HepG2 (cell line): ENCODE results near the gene IQCN. TPM values are rescaled to one million over a fixed set of nuclear protein-coding genes. Genes with fewer than 3 reads are reported as not detected.

Source experiments
- CENPX ChIP-seq: sonication (generic); formaldehyde crosslinking; IDR thresholded peaks from 2 replicates; pipeline ENCODE4 v1.9.0; 2021; ENCODE audit warnings: mild to moderate bottlenecking, missing genetic modification reagents, moderate library complexity
- DMAP1 ChIP-seq: IDR thresholded peaks from 2 replicates; pipeline ENCODE4 v1.6.1; 2016
- ELF4 ChIP-seq: sonication (generic); formaldehyde crosslinking; IDR thresholded peaks from 2 replicates; pipeline ENCODE4 v1.5.0; 2020; ENCODE audit warnings: missing genetic modification reagents, mild to moderate bottlenecking, moderate library complexity, borderline replicate concordance
- GPN1 ChIP-seq: sonication (generic); formaldehyde crosslinking; IDR thresholded peaks from 2 replicates; pipeline ENCODE4 v1.5.1; 2020; ENCODE audit warnings: missing genetic modification reagents, borderline replicate concordance
- JUN ChIP-seq: sonication (generic); formaldehyde crosslinking; IDR thresholded peaks from 2 replicates; pipeline ENCODE4 v1.4.0; 2020; ENCODE audit warnings: mild to moderate bottlenecking, missing genetic modification reagents
- RFXAP ChIP-seq: sonication (generic); formaldehyde crosslinking; IDR thresholded peaks from 2 replicates; pipeline ENCODE4 v1.4.0; 2020; ENCODE audit warnings: missing genetic modification reagents, borderline replicate concordance
- SAP130 ChIP-seq: IDR thresholded peaks from 2 replicates; pipeline ENCODE4 v1.6.1; 2016; ENCODE audit warnings: low read depth
- ZFAT ChIP-seq: sonication (generic); formaldehyde crosslinking; conservative IDR thresholded peaks from 2 replicates; pipeline ENCODE4 v1.8.1; 2023; ENCODE audit warnings: missing genetic modification reagents, inconsistent platforms
- ZNF17 ChIP-seq: sonication (generic); formaldehyde crosslinking; IDR thresholded peaks from 2 replicates; pipeline ENCODE4 v1.5.0; 2020; ENCODE audit warnings: mild to moderate bottlenecking, missing genetic modification reagents
- ZNF547 ChIP-seq: sonication (generic); formaldehyde crosslinking; IDR thresholded peaks from 2 replicates; pipeline ENCODE4 v1.5.1; 2020; ENCODE audit warnings: mild to moderate bottlenecking, missing genetic modification reagents
- ZNF556 ChIP-seq: sonication (generic); formaldehyde crosslinking; IDR thresholded peaks from 2 replicates; pipeline ENCODE4 v1.4.0; 2020; ENCODE audit warnings: mild to moderate bottlenecking, missing genetic modification reagents, borderline replicate concordance
- ZNF570 ChIP-seq: sonication (generic); formaldehyde crosslinking; IDR thresholded peaks from 2 replicates; pipeline ENCODE4 v1.4.0; 2020; ENCODE audit warnings: mild to moderate bottlenecking, missing genetic modification reagents, borderline replicate concordance
- ZNF724P ChIP-seq: sonication (generic); formaldehyde crosslinking; IDR thresholded peaks from 2 replicates; pipeline ENCODE4 v1.8.0; 2022; ENCODE audit warnings: missing genetic modification reagents, borderline replicate concordance
- polyA plus RNA-seq, 8 experiments: library from polyadenylated mRNA; depleted of rRNA in 3 of 8; stranded (reverse) in 7 of 8; unstranded in 1 of 8; fragments of >200 nt; fragmentation: Illumina TruSeq in 4 of 8; extraction: Trizol in 4 of 8; gene quantifications; 2 replicates each; pipeline versions ENCODE4 v1.2.1 to v1.2.3, GENCODE V29; 2011 to 2016; ENCODE audit warnings: low read depth in 4 of 8, missing spikeins in 1 of 8, mixed read lengths in 1 of 8; ENCODE audit not compliant: insufficient read depth in 1 of 8
- total RNA-seq, 5 experiments: library from RNA; depleted of rRNA; stranded (reverse); fragments of >200 nt; fragmentation: Illumina TruSeq; extraction: Trizol; gene quantifications; 2 replicates each; pipeline ENCODE4 v1.2.3, GENCODE V29; 2016; ENCODE audit warnings: low read depth in 1 of 5
- TF ChIP-seq, protein P1 (sequence below), 2 experiments: sonication (generic) in 1 of 2; formaldehyde crosslinking in 1 of 2; IDR thresholded peaks; 2 replicates each; pipeline versions ENCODE4 v1.4.0 to v1.6.1; 2016 to 2020; ENCODE audit warnings: borderline replicate concordance in 1 of 2, low read depth in 1 of 2, mild to moderate bottlenecking in 1 of 2, missing genetic modification reagents in 1 of 2
- TF ChIP-seq, protein P2 (sequence below): sonication (generic); formaldehyde crosslinking; IDR thresholded peaks from 2 replicates; pipeline ENCODE4 v1.9.0; 2022; ENCODE audit warnings: low read depth, missing genetic modification reagents
- TF ChIP-seq, protein P3 (sequence below): sonication (generic); formaldehyde crosslinking; IDR thresholded peaks from 2 replicates; pipeline ENCODE4 v1.5.0; 2020; ENCODE audit warnings: mild to moderate bottlenecking, low read depth, missing genetic modification reagents, borderline replicate concordance
- TF ChIP-seq, protein P4 (sequence below): sonication (generic); formaldehyde crosslinking; IDR thresholded peaks from 2 replicates; pipeline ENCODE4 v1.4.0; 2020; ENCODE audit warnings: missing genetic modification reagents, low read depth, mild to moderate bottlenecking, borderline replicate concordance
- TF ChIP-seq, protein P5 (sequence below): sonication (generic); formaldehyde crosslinking; conservative IDR thresholded peaks from 2 replicates; pipeline ENCODE4 v1.8.0; 2022; ENCODE audit warnings: missing genetic modification reagents

Gene IQCN
- total and polyA plus RNA-seq, 2 of the 13 experiments (the other 11 are each of a cell fraction or from before 2014, with no cell fraction given): 0.04 to 0.18 TPM

DNA sequence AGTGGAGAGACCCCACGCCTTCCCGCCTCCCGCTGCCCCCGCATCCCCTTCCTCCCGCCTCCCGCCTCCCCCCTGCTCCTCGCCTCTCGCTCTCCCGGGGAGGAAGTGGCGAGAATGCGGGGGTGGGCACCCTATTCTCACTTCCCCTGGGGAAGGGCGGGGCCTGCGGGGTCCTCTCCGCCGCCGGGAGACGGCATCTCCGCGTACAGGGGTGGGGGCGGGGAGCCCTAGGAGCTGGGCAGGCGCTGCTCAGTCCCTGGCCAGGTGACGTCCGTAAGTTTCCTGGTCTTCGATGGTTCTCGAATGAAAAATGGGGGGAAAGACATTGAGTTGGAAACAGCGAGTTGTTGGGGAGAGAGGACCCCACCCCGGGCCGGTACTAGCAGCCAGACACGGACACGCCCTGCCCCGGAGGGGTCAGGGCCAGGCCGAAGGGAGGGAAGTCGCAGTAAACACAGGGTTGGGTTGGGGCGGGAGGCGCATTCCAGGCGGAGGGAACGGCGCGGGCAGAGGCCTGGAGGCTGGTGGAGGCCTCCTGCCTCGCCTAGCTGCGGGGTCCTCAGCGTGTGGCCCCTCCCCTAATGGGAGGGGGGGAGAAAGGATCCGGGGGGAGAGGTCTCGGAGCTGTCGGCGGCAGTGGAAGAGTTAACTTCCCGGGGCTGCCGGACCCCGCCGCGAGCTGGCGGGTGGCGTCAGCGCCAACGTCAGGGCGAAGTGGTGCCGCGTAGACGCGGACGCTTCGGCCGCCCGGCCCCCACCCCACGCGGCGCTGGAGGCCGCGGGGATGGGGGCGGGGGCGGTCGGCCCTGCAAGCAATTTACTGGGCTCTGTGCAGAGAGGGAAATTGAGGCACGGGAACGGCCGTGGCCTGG, 17.6 kb upstream of the IQCN start (continued):
- TF ChIP-seq, protein P1, sequence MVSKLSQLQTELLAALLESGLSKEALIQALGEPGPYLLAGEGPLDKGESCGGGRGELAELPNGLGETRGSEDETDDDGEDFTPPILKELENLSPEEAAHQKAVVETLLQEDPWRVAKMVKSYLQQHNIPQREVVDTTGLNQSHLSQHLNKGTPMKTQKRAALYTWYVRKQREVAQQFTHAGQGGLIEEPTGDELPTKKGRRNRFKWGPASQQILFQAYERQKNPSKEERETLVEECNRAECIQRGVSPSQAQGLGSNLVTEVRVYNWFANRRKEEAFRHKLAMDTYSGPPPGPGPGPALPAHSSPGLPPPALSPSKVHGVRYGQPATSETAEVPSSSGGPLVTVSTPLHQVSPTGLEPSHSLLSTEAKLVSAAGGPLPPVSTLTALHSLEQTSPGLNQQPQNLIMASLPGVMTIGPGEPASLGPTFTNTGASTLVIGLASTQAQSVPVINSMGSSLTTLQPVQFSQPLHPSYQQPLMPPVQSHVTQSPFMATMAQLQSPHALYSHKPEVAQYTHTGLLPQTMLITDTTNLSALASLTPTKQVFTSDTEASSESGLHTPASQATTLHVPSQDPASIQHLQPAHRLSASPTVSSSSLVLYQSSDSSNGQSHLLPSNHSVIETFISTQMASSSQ (IDR thresholded peaks at IDR 0.05; ENCODE audit: low read depth): no peak
- TF ChIP-seq, protein P1 (CRISPR knock-in tag; IDR thresholded peaks at IDR 0.05; ENCODE audit: borderline replicate concordance): no peak; the same call in 1 of the 2 replicates
- TF ChIP-seq JUN (CRISPR knock-in tag): 0 out of 2 replicates have a peak, but pooled peaks have one; percentile 21
- no peak for TF ChIP-seq ZFAT (CRISPR knock-in tag)
- TF ChIP-seq ZNF17 (CRISPR knock-in tag): no peak
- TF ChIP-seq, protein P2, sequence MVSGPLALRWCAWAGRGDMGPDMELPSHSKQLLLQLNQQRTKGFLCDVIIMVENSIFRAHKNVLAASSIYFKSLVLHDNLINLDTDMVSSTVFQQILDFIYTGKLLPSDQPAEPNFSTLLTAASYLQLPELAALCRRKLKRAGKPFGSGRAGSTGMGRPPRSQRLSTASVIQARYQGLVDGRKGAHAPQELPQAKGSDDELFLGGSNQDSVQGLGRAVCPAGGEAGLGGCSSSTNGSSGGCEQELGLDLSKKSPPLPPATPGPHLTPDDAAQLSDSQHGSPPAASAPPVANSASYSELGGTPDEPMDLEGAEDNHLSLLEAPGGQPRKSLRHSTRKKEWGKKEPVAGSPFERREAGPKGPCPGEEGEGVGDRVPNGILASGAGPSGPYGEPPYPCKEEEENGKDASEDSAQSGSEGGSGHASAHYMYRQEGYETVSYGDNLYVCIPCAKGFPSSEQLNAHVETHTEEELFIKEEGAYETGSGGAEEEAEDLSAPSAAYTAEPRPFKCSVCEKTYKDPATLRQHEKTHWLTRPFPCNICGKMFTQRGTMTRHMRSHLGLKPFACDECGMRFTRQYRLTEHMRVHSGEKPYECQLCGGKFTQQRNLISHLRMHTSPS (CRISPR knock-in tag): no peak
- TF ChIP-seq RFXAP (CRISPR knock-in tag): no peak
- no peak for TF ChIP-seq GPN1
- 0 out of 2 replicates have a peak, but pooled peaks have one; percentile 32 for TF ChIP-seq ZNF556 (CRISPR knock-in tag)
- TF ChIP-seq ZNF724P (CRISPR knock-in tag): peak; percentile 67; the same call in 1 of the 2 replicates
- TF ChIP-seq, protein P3, sequence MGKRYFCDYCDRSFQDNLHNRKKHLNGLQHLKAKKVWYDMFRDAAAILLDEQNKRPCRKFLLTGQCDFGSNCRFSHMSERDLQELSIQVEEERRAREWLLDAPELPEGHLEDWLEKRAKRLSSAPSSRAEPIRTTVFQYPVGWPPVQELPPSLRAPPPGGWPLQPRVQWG (CRISPR knock-in tag): no peak
- TF ChIP-seq ELF4 (CRISPR knock-in tag): no peak
- peak; percentile 61 for TF ChIP-seq SAP130 (CRISPR knock-in tag)
- TF ChIP-seq, protein P4, sequence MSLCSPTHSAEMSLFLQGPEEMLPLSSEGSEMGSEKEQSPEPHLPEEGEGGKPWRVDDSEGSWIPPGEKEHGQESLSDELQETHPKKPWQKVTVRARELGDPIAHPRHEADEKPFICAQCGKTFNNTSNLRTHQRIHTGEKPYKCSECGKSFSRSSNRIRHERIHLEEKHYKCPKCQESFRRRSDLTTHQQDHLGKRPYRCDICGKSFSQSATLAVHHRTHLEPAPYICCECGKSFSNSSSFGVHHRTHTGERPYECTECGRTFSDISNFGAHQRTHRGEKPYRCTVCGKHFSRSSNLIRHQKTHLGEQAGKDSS (CRISPR knock-in tag): peak; percentile 63
- peak; percentile 79 for TF ChIP-seq ZNF547 (CRISPR knock-in tag)
- no peak for TF ChIP-seq ZNF570 (CRISPR knock-in tag)
- no peak for TF ChIP-seq CENPX
- TF ChIP-seq, protein P5, sequence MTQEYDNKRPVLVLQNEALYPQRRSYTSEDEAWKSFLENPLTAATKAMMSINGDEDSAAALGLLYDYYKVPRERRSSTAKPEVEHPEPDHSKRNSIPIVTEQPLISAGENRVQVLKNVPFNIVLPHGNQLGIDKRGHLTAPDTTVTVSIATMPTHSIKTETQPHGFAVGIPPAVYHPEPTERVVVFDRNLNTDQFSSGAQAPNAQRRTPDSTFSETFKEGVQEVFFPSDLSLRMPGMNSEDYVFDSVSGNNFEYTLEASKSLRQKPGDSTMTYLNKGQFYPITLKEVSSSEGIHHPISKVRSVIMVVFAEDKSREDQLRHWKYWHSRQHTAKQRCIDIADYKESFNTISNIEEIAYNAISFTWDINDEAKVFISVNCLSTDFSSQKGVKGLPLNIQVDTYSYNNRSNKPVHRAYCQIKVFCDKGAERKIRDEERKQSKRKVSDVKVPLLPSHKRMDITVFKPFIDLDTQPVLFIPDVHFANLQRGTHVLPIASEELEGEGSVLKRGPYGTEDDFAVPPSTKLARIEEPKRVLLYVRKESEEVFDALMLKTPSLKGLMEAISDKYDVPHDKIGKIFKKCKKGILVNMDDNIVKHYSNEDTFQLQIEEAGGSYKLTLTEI (CRISPR knock-in tag): no peak
- TF ChIP-seq DMAP1 (CRISPR knock-in tag): 0 out of 2 replicates have a peak, but pooled peaks have one; percentile 40
